ENCODE data around the gene JAKMIP1. TPM values are rescaled to one million over a fixed set of nuclear protein-coding genes. Genes with fewer than 3 reads are reported as not detected.

Gene JAKMIP1
- total RNA-seq, 1 experiment from 2014 or later, result not detected

DNA sequence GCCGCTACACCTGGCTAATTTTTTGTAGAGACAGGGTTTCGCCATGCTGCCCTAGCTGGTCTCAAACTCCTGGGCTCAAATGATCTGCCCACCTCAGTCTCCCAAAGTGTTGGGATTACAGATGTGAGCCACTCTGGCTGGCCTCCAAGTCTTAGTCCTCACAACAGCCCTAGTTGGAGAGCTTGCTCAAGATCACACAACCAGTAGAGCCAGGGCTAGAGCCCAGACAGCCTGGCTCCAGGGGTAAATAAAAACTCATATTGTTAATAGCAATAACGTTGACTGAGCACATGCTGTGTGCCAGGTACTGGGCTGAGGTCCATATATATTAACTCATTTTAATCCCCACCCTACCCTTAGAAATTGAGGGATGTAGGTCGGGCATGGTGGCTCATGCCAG, 7.3 kb upstream of the JAKMIP1 start:
- RAD21 ChIA-PET (ENCODE audit: low non-redundant PET in 1 of 2, low total read pairs in 2 of 2, uncharacterized antibody in 2 of 2, unreplicated experiment in 2 of 2), result no interaction called here
- BruUV-seq (replicated peaks), result no TSS peak

DNA sequence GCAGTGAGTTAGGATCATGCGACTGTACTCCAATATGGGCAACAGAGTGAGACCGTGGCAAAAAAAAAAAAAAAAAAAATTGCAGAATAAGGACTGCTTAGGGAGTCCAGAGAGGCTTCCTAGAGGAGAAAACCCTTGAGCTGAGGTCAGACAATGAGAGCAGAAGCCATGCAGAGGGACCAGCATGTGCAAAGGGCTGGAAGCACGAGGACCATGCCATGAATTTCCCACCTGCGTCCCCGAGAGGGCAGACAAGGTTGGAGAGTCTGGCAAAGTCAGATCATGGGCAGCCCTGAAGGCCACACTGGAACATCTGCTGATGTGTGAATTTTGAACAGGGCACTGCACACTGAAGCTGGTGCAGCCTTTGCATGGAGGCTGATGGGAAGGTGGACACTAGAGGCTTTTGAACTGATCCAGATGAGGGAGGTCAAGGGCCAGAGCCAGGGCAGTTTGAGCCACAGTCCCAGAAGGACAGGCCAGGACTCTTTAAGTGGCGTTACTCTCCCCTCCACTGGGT, 6.5 kb upstream of the JAKMIP1 start:
- ATAC-seq (no peak), DNase-seq (ENCODE audit: low read depth, low spot score) (no peak)
- intact Hi-C loops (cut with micrococcal nuclease), result no loop called here
- no peaks in the 10 kb centered on the region for H3K79me2 ChIP-seq (ENCODE audit: insufficient read depth, low read length)
- H2AFZ ChIP-seq (ENCODE audit: low read depth, low read length, poor library complexity, severe bottlenecking), result no peak overlapping the region
- H4K20me1 ChIP-seq (ENCODE audit: insufficient read depth), result no peaks in the 10 kb centered on the region
- CTCF ChIA-PET, result no interaction called here
- POLR2A ChIA-PET, result no interaction called here
- no peak overlapping the region for H3K4me2 ChIP-seq (ENCODE audit: low read length)
- H3K4me3 ChIP-seq (replicated peaks in 1 of 2; ENCODE audit: low read depth in 1 of 2, low read length in 2 of 2), result no peak overlapping the region
- no peak overlapping the region for H3K9ac ChIP-seq (ENCODE audit: low read length)
- H3K36me3 ChIP-seq (ENCODE audit: control insufficient read depth in 1 of 2, insufficient read depth in 2 of 2, low read length in 2 of 2), result no peaks in the 10 kb centered on the region
- H3K27me3 ChIP-seq (ENCODE audit: insufficient read depth, low read length), result peaks cover 10% of the 10 kb centered on the region; the same call in 1 of the 2 replicates
- RAD21 ChIA-PET (ENCODE audit: low non-redundant PET in 1 of 2, low total read pairs in 2 of 2, uncharacterized antibody in 2 of 2, unreplicated experiment in 2 of 2), result no interaction called here
- H3K9me2 ChIP-seq (ENCODE audit: insufficient read depth), result no peaks in the 10 kb centered on the region
- no peaks in the 10 kb centered on the region for H3K4me1 ChIP-seq (ENCODE audit: control insufficient read depth in 1 of 2, insufficient read depth in 2 of 2, low read length in 2 of 2)
- H3K27ac ChIP-seq (ENCODE audit: low read depth, low read length), result no peak overlapping the region
- no peaks in the 10 kb centered on the region for H3K9me3 ChIP-seq (ENCODE audit: control insufficient read depth in 1 of 2, insufficient read depth in 1 of 2, low read depth in 1 of 2, low read length in 2 of 2)
- no TSS peak for BruUV-seq (replicated peaks)
- no peak for TF ChIP-seq ELF1 (IDR thresholded peaks at IDR 0.05; ENCODE audit: borderline replicate concordance, low read depth)
- no peak for TF ChIP-seq SRF (IDR thresholded peaks at IDR 0.05; ENCODE audit: low read depth)
- no peak for TF ChIP-seq SP1 (IDR thresholded peaks at IDR 0.05; ENCODE audit: low read depth)
- no peak for TF ChIP-seq POLR2A (IDR thresholded peaks at IDR 0.05; ENCODE audit: borderline replicate concordance, extremely low read depth, insufficient read depth, insufficient read length)
- TF ChIP-seq CEBPB (IDR thresholded peaks at IDR 0.05; ENCODE audit: low read depth), result no peak
- TF ChIP-seq, protein P1, sequence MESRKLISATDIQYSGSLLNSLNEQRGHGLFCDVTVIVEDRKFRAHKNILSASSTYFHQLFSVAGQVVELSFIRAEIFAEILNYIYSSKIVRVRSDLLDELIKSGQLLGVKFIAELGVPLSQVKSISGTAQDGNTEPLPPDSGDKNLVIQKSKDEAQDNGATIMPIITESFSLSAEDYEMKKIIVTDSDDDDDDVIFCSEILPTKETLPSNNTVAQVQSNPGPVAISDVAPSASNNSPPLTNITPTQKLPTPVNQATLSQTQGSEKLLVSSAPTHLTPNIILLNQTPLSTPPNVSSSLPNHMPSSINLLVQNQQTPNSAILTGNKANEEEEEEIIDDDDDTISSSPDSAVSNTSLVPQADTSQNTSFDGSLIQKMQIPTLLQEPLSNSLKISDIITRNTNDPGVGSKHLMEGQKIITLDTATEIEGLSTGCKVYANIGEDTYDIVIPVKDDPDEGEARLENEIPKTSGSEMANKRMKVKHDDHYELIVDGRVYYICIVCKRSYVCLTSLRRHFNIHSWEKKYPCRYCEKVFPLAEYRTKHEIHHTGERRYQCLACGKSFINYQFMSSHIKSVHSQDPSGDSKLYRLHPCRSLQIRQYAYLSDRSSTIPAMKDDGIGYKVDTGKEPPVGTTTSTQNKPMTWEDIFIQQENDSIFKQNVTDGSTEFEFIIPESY (IDR thresholded peaks at IDR 0.05; ENCODE audit: extremely low read depth, insufficient replicate concordance, low read length), result no peak
- TF ChIP-seq, protein P2, sequence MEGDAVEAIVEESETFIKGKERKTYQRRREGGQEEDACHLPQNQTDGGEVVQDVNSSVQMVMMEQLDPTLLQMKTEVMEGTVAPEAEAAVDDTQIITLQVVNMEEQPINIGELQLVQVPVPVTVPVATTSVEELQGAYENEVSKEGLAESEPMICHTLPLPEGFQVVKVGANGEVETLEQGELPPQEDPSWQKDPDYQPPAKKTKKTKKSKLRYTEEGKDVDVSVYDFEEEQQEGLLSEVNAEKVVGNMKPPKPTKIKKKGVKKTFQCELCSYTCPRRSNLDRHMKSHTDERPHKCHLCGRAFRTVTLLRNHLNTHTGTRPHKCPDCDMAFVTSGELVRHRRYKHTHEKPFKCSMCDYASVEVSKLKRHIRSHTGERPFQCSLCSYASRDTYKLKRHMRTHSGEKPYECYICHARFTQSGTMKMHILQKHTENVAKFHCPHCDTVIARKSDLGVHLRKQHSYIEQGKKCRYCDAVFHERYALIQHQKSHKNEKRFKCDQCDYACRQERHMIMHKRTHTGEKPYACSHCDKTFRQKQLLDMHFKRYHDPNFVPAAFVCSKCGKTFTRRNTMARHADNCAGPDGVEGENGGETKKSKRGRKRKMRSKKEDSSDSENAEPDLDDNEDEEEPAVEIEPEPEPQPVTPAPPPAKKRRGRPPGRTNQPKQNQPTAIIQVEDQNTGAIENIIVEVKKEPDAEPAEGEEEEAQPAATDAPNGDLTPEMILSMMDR (IDR thresholded peaks at IDR 0.05 in 2 of 3, conservative IDR thresholded peaks at IDR 0.05 in 1 of 3; ENCODE audit: borderline replicate concordance in 1 of 3, insufficient read depth in 1 of 3, low read depth in 2 of 3, low read length in 2 of 3), result no peak
- no peak for TF ChIP-seq JUND (IDR thresholded peaks at IDR 0.05)
- TF ChIP-seq FOSL1 (IDR thresholded peaks at IDR 0.05; ENCODE audit: low read depth), result no peak
- TF ChIP-seq, protein P3, sequence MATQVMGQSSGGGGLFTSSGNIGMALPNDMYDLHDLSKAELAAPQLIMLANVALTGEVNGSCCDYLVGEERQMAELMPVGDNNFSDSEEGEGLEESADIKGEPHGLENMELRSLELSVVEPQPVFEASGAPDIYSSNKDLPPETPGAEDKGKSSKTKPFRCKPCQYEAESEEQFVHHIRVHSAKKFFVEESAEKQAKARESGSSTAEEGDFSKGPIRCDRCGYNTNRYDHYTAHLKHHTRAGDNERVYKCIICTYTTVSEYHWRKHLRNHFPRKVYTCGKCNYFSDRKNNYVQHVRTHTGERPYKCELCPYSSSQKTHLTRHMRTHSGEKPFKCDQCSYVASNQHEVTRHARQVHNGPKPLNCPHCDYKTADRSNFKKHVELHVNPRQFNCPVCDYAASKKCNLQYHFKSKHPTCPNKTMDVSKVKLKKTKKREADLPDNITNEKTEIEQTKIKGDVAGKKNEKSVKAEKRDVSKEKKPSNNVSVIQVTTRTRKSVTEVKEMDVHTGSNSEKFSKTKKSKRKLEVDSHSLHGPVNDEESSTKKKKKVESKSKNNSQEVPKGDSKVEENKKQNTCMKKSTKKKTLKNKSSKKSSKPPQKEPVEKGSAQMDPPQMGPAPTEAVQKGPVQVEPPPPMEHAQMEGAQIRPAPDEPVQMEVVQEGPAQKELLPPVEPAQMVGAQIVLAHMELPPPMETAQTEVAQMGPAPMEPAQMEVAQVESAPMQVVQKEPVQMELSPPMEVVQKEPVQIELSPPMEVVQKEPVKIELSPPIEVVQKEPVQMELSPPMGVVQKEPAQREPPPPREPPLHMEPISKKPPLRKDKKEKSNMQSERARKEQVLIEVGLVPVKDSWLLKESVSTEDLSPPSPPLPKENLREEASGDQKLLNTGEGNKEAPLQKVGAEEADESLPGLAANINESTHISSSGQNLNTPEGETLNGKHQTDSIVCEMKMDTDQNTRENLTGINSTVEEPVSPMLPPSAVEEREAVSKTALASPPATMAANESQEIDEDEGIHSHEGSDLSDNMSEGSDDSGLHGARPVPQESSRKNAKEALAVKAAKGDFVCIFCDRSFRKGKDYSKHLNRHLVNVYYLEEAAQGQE (IDR thresholded peaks at IDR 0.05; ENCODE audit: low read depth), result no peak
- TF ChIP-seq, protein P4, sequence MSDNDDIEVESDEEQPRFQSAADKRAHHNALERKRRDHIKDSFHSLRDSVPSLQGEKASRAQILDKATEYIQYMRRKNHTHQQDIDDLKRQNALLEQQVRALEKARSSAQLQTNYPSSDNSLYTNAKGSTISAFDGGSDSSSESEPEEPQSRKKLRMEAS (IDR thresholded peaks at IDR 0.05), result no peak
- TF ChIP-seq, protein P5, sequence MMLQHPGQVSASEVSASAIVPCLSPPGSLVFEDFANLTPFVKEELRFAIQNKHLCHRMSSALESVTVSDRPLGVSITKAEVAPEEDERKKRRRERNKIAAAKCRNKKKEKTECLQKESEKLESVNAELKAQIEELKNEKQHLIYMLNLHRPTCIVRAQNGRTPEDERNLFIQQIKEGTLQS (IDR thresholded peaks at IDR 0.05), result no peak

More for the DNA sequence above, 7.3 kb upstream of the JAKMIP1 start:
- Histone ChIP-seq H2AFZ (ENCODE audit: low read depth, low read length, poor library complexity, severe bottlenecking) (no peak overlapping the region), H3K9ac (ENCODE audit: low read length) (no peak overlapping the region), H3K27ac (ENCODE audit: low read depth, low read length) (no peak overlapping the region), H3K9me3 (ENCODE audit: control insufficient read depth in 1 of 2, insufficient read depth in 1 of 2, low read depth in 1 of 2, low read length in 2 of 2) (no peaks in the 10 kb centered on the region), H3K4me2 (ENCODE audit: low read length) (no peak overlapping the region), H3K4me1 (ENCODE audit: control insufficient read depth in 1 of 2, insufficient read depth in 2 of 2, low read length in 2 of 2) (no peaks in the 10 kb centered on the region), H3K9me2 (ENCODE audit: insufficient read depth) (no peaks in the 10 kb centered on the region), H3K36me3 (ENCODE audit: control insufficient read depth in 1 of 2, insufficient read depth in 2 of 2, low read length in 2 of 2) (no peaks in the 10 kb centered on the region), H3K27me3 (ENCODE audit: insufficient read depth, low read length) (peaks cover 10% of the 10 kb centered on the region; the same call in 1 of the 2 replicates), H4K20me1 (ENCODE audit: insufficient read depth) (no peaks in the 10 kb centered on the region), H3K79me2 (ENCODE audit: insufficient read depth, low read length) (no peaks in the 10 kb centered on the region), H3K4me3 (replicated peaks in 1 of 2; ENCODE audit: low read depth in 1 of 2, low read length in 2 of 2) (no peak overlapping the region)
- TF ChIP-seq EZH2 (IDR thresholded peaks at IDR 0.05) (no peak), SRF (IDR thresholded peaks at IDR 0.05; ENCODE audit: low read depth) (no peak), FOSL1 (IDR thresholded peaks at IDR 0.05; ENCODE audit: low read depth) (no peak), ZNF274 (IDR thresholded peaks at IDR 0.05; ENCODE audit: low read depth, low read length) (no peak)
- POLR2A ChIA-PET, result no interaction called here
- CTCF ChIA-PET, result no interaction called here
- no peak for ATAC-seq
- DNase-seq (ENCODE audit: low read depth, low spot score), result no peak
- intact Hi-C loops (cut with micrococcal nuclease), result no loop called here
